ENCODE measurements around the gene PRKG2. TPM values are rescaled to one million over a fixed set of nuclear protein-coding genes. Genes with fewer than 3 reads are reported as not detected.

Gene PRKG2
- total RNA-seq, 2 experiments from 2014 or later = 1.0 to 1.1 TPM

- Histone ChIP-seq H3K4me3 (ENCODE audit: low read depth, low read length, poor library complexity, severe bottlenecking) (no peak overlapping the region), H3K36me3 (ENCODE audit: insufficient read depth, low read length) (no peaks in the 10 kb centered on the region; the same call in 1 of the 2 replicates), H3K79me2 (ENCODE audit: insufficient read depth, low read depth, low read length) (no peaks in the 10 kb centered on the region), H2AFZ (ENCODE audit: low read length) (no peak overlapping the region), H3K9me2 (ENCODE audit: insufficient read depth, low read length) (no peaks in the 10 kb centered on the region), H3K9me3 (ENCODE audit: low read length) (peaks cover 2% of the 10 kb centered on the region; the same call in 1 of the 2 replicates), H3K27ac (ENCODE audit: low read depth, low read length, poor library complexity, severe bottlenecking) (no peak overlapping the region), H3K4me2 (ENCODE audit: low read length) (no peak overlapping the region), H4K20me1 (ENCODE audit: insufficient read depth, low read length) (no peaks in the 10 kb centered on the region), H3K4me1 (ENCODE audit: insufficient read depth, low read length, poor library complexity, severe bottlenecking) (no peaks in the 10 kb centered on the region)
- ChIA-PET POLR2A (interaction anchor here (0.6 to 1.3 kb wide), 2 partner anchors 15 to 93 kb away, joined by 3 to 4 read pairs; no protein-coding TSS in a partner anchor), CTCF (ENCODE audit: unreplicated experiment) (no interaction called here)
- no peak for DNase-seq (ENCODE audit: low spot score)
- intact Hi-C loops (cut with micrococcal nuclease; ENCODE audit: unreplicated experiment) = no loop called here
- BruUV-seq (replicated peaks) = no TSS peak
- TF ChIP-seq CTCF (conservative IDR thresholded peaks at IDR 0.05; ENCODE audit: low read length) (no peak), EZH2phosphoT487 (IDR thresholded peaks at IDR 0.05; ENCODE audit: borderline replicate concordance, low read depth, low read length) (no peak)
Measured at GRCh38 chr4:81085291-81085690, 129.7 kb downstream of the PRKG2 start.

DNA sequence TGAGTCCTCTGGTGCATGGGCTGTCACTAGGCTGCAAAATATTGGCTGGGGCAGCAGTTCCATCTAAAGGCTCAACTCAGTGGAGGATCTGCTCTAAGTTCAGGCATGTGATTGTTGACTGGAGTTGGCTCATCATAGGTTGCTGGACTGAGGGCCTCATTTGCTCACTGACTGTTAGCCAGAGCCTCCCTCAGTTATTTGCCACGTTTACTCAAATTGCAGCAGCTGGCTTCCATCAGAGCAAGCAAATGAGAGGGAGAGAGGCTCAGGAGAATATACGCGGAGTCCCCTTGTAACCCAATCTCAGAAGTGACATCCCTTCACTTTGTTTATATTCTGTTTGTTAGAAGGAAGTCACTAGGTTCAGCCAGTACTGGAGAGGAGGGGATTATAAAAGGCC is 130.4 kb downstream of the PRKG2 start:
- no peak overlapping the region for H2AFZ ChIP-seq (ENCODE audit: low read length)
- peaks cover 4% of the 10 kb centered on the region; the same call in 1 of the 2 replicates for H3K36me3 ChIP-seq (ENCODE audit: insufficient read depth, low read length)
- no peak overlapping the region for H3K4me2 ChIP-seq (ENCODE audit: low read length)
- intact Hi-C loops (cut with micrococcal nuclease; ENCODE audit: unreplicated experiment) = no loop called here
- H3K27ac ChIP-seq (ENCODE audit: low read depth, low read length, poor library complexity, severe bottlenecking) = no peak overlapping the region
- peaks cover 3% of the 10 kb centered on the region for H3K4me1 ChIP-seq (ENCODE audit: insufficient read depth, low read length, poor library complexity, severe bottlenecking)
- DNase-seq (ENCODE audit: low spot score) = no peak
- H4K20me1 ChIP-seq (ENCODE audit: insufficient read depth, low read length) = no peaks in the 10 kb centered on the region
- ChIA-PET CTCF (ENCODE audit: unreplicated experiment) (no interaction called here), POLR2A (interaction anchor here (0.6 to 1.3 kb wide), 2 partner anchors 14 to 94 kb away, joined by 3 to 4 read pairs; no protein-coding TSS in a partner anchor)
- H3K9me2 ChIP-seq (ENCODE audit: insufficient read depth, low read length) = no peaks in the 10 kb centered on the region
- peaks cover 8% of the 10 kb centered on the region for H3K9me3 ChIP-seq (ENCODE audit: low read length)
- TF ChIP-seq EZH2phosphoT487 (IDR thresholded peaks at IDR 0.05; ENCODE audit: borderline replicate concordance, low read depth, low read length) = no peak
- no peak for TF ChIP-seq CTCF (conservative IDR thresholded peaks at IDR 0.05; ENCODE audit: low read length)
- H3K4me3 ChIP-seq (ENCODE audit: low read depth, low read length, poor library complexity, severe bottlenecking) = no peak overlapping the region
- BruUV-seq (replicated peaks) = no TSS peak
- no peaks in the 10 kb centered on the region for H3K79me2 ChIP-seq (ENCODE audit: insufficient read depth, low read depth, low read length)

DNA sequence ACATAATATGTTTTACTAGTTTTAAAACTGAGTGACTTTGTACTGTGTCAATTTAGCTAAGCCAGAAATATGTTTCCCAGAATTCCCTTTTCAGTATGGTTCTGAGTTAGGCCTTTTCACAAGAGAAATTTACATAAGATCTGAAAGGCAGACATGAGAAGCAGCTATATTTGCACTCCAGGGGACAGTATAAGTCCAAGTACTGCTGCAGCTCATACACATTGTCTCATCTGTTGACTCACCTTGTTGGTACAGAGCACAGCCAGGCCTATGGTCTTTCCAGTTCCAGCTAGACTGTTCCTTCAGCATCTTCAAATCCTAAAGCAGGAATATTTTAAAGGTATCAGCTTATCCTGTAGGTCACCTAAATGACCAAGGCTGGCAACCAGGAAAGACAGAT is 131.0 kb downstream of the PRKG2 start:
- BruUV-seq (replicated peaks) = no TSS peak
- no peak overlapping the region for H3K27ac ChIP-seq (ENCODE audit: low read depth, low read length, poor library complexity, severe bottlenecking)
- H3K4me2 ChIP-seq (ENCODE audit: low read length) = no peak overlapping the region
- no peak overlapping the region for H2AFZ ChIP-seq (ENCODE audit: low read length)
- H3K79me2 ChIP-seq (ENCODE audit: insufficient read depth, low read depth, low read length) = no peaks in the 10 kb centered on the region
- no peaks in the 10 kb centered on the region for H3K9me2 ChIP-seq (ENCODE audit: insufficient read depth, low read length)
- intact Hi-C loops (cut with micrococcal nuclease; ENCODE audit: unreplicated experiment) = no loop called here
- POLR2A ChIA-PET = interaction anchor here (0.9 to 1.3 kb wide), 3 partner anchors 11 to 18 kb away, joined by 3 to 4 read pairs (median 3); no protein-coding TSS in a partner anchor
- no peak for DNase-seq (ENCODE audit: low spot score)
- peaks cover 4% of the 10 kb centered on the region; the same call in 1 of the 2 replicates for H3K36me3 ChIP-seq (ENCODE audit: insufficient read depth, low read length)
- no peaks in the 10 kb centered on the region for H4K20me1 ChIP-seq (ENCODE audit: insufficient read depth, low read length)
- no peak overlapping the region for H3K4me3 ChIP-seq (ENCODE audit: low read depth, low read length, poor library complexity, severe bottlenecking)
- H3K9me3 ChIP-seq (ENCODE audit: low read length) = peaks cover 13% of the 10 kb centered on the region
- CTCF ChIA-PET (ENCODE audit: unreplicated experiment) = interaction anchor here (0.5 kb wide), 1 partner anchor 1345 kb away, joined by 3 read pairs; no protein-coding TSS in a partner anchor
- TF ChIP-seq CTCF (conservative IDR thresholded peaks at IDR 0.05; ENCODE audit: low read length) = no peak
- no peak for TF ChIP-seq EZH2phosphoT487 (IDR thresholded peaks at IDR 0.05; ENCODE audit: borderline replicate concordance, low read depth, low read length)
- H3K4me1 ChIP-seq (ENCODE audit: insufficient read depth, low read length, poor library complexity, severe bottlenecking) = peaks cover 9% of the 10 kb centered on the region

Measured in OCI-LY7 (cell line).